Panc1 (cell line): ENCODE measurements around the gene KRT75.

Source experiments
- POLR2AphosphoS5 ChIP-seq: IDR thresholded peaks from 2 replicates; pipeline ENCODE4 v1.6.1; 2012; ENCODE audit warnings: mild to moderate bottlenecking, low read depth, low read length, moderate library complexity
- TCF7L2 ChIP-seq: IDR thresholded peaks from 2 replicates; pipeline ENCODE4 v1.6.1; 2011; ENCODE audit warnings: mild to moderate bottlenecking, low read depth, low read length, inconsistent platforms
- TF ChIP-seq, protein P1 (sequence below): fragments of 450-650 bp; IDR thresholded peaks from 2 replicates; pipeline ENCODE4 v1.5.1; 2017; ENCODE audit warnings: mild to moderate bottlenecking
- TF ChIP-seq, protein P2 (sequence below), 2 experiments: IDR thresholded peaks; 2 replicates each; pipeline ENCODE4 v1.6.1; 2011 to 2012; ENCODE audit warnings: low read depth in 2 of 2, control low read depth in 1 of 2, low read length in 1 of 2, mild to moderate bottlenecking in 1 of 2, moderate library complexity in 1 of 2; ENCODE audit not compliant: insufficient read depth in 1 of 2

- TF ChIP-seq, protein P1, sequence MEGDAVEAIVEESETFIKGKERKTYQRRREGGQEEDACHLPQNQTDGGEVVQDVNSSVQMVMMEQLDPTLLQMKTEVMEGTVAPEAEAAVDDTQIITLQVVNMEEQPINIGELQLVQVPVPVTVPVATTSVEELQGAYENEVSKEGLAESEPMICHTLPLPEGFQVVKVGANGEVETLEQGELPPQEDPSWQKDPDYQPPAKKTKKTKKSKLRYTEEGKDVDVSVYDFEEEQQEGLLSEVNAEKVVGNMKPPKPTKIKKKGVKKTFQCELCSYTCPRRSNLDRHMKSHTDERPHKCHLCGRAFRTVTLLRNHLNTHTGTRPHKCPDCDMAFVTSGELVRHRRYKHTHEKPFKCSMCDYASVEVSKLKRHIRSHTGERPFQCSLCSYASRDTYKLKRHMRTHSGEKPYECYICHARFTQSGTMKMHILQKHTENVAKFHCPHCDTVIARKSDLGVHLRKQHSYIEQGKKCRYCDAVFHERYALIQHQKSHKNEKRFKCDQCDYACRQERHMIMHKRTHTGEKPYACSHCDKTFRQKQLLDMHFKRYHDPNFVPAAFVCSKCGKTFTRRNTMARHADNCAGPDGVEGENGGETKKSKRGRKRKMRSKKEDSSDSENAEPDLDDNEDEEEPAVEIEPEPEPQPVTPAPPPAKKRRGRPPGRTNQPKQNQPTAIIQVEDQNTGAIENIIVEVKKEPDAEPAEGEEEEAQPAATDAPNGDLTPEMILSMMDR: no peak
- TF ChIP-seq TCF7L2: no peak
- no peak for TF ChIP-seq POLR2AphosphoS5
- TF ChIP-seq, protein P2, sequence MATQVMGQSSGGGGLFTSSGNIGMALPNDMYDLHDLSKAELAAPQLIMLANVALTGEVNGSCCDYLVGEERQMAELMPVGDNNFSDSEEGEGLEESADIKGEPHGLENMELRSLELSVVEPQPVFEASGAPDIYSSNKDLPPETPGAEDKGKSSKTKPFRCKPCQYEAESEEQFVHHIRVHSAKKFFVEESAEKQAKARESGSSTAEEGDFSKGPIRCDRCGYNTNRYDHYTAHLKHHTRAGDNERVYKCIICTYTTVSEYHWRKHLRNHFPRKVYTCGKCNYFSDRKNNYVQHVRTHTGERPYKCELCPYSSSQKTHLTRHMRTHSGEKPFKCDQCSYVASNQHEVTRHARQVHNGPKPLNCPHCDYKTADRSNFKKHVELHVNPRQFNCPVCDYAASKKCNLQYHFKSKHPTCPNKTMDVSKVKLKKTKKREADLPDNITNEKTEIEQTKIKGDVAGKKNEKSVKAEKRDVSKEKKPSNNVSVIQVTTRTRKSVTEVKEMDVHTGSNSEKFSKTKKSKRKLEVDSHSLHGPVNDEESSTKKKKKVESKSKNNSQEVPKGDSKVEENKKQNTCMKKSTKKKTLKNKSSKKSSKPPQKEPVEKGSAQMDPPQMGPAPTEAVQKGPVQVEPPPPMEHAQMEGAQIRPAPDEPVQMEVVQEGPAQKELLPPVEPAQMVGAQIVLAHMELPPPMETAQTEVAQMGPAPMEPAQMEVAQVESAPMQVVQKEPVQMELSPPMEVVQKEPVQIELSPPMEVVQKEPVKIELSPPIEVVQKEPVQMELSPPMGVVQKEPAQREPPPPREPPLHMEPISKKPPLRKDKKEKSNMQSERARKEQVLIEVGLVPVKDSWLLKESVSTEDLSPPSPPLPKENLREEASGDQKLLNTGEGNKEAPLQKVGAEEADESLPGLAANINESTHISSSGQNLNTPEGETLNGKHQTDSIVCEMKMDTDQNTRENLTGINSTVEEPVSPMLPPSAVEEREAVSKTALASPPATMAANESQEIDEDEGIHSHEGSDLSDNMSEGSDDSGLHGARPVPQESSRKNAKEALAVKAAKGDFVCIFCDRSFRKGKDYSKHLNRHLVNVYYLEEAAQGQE (IDR thresholded peaks at IDR 0.05; ENCODE audit: insufficient read depth in 1 of 2, low read depth in 2 of 2, low read length in 1 of 2): no peak
These were observed 43.5 kb upstream of the KRT75 start for GRCh38 chr12:52477651-52478050.
